H1 (cell line): Measurements from ENCODE around the gene ZNF423.

Experiments used
- BACH1 ChIP-seq: IDR thresholded peaks from 2 replicates; pipeline ENCODE4 v1.6.1; 2012; ENCODE audit warnings: low read length, improper control_type of control experiment
- BRCA1 ChIP-seq: IDR thresholded peaks from 2 replicates; pipeline ENCODE4 v1.6.1; 2012; ENCODE audit warnings: low read depth, low read length, improper control_type of control experiment
- CBX8 ChIP-seq: fragments of 300-800, 300-1000 bp; sonication (generic); IDR thresholded peaks from 2 replicates; pipeline ENCODE4 v1.7.1; 2016; ENCODE audit warnings: low read depth, low read length, borderline replicate concordance
- CHD2 ChIP-seq: IDR thresholded peaks from 2 replicates; pipeline ENCODE4 v1.6.1; 2012; ENCODE audit warnings: low read length, improper control_type of control experiment
- CTCF ChIP-seq, 3 experiments: IDR thresholded peaks; 1 replicate in 2 of 3; 2 replicates in 1 of 3; pipeline versions ENCODE4 v1.5.1 to v1.6.1; 2011; ENCODE audit warnings: low read length in 3 of 3, mild to moderate bottlenecking in 3 of 3, inconsistent platforms in 2 of 3, low read depth in 1 of 3, moderate library complexity in 1 of 3; ENCODE audit not compliant: insufficient read depth in 1 of 3; ENCODE audit errors: control extremely low read depth in 1 of 3
- EZH2 ChIP-seq: fragments of 200-600 bp; sonication (generic); IDR thresholded peaks from 2 replicates; pipeline ENCODE4 v1.7.1; 2012; ENCODE audit warnings: low read depth, mild to moderate bottlenecking, moderate library complexity, low read length, inconsistent platforms; ENCODE audit not compliant: severe bottlenecking
- MAFK ChIP-seq: IDR thresholded peaks from 2 replicates; pipeline ENCODE4 v1.6.1; 2012; ENCODE audit warnings: low read depth, mild to moderate bottlenecking, improper control_type of control experiment, low read length
- NRF1 ChIP-seq: IDR thresholded peaks from 2 replicates; pipeline ENCODE4 v1.6.1; 2011; ENCODE audit warnings: mild to moderate bottlenecking, low read depth, low read length, improper control_type of control experiment
- POLR2A ChIP-seq, 2 experiments: IDR thresholded peaks; 1 replicate in 1 of 2; 2 replicates in 1 of 2; pipeline ENCODE4 v1.6.1; 2011; ENCODE audit warnings: low read depth in 2 of 2, low read length in 2 of 2, mild to moderate bottlenecking in 2 of 2; ENCODE audit errors: control extremely low read depth in 1 of 2
- POLR2AphosphoS5 ChIP-seq: IDR thresholded peaks from 2 replicates; pipeline ENCODE4 v1.6.1; 2011; ENCODE audit warnings: low read depth, low read length
- RNF2 ChIP-seq: fragments of 200-900, 300-1000 bp; sonication (generic); IDR thresholded peaks from 2 replicates; pipeline ENCODE4 v1.7.1; 2016; ENCODE audit warnings: borderline replicate concordance, low read depth, mild to moderate bottlenecking, antibody characterized with exemption, low read length; ENCODE audit not compliant: poor library complexity, severe bottlenecking; ENCODE audit errors: missing control alignments
- SIN3A ChIP-seq, 2 experiments: IDR thresholded peaks in 1 of 2; conservative IDR thresholded peaks in 1 of 2; 2 replicates each; pipeline ENCODE4 v1.6.1; 2011 to 2012; ENCODE audit warnings: low read length in 2 of 2, improper control_type of control experiment in 1 of 2, low read depth in 1 of 2, mild to moderate bottlenecking in 1 of 2
- TCF12 ChIP-seq: IDR thresholded peaks from 2 replicates; pipeline ENCODE4 v1.6.1; 2011; ENCODE audit warnings: low read depth, mild to moderate bottlenecking, low read length
- ZNF274 ChIP-seq: IDR thresholded peaks from 2 replicates; pipeline ENCODE4 v1.7.0; 2012; ENCODE audit warnings: low read length, borderline replicate concordance; ENCODE audit errors: extremely low read depth

DNA sequence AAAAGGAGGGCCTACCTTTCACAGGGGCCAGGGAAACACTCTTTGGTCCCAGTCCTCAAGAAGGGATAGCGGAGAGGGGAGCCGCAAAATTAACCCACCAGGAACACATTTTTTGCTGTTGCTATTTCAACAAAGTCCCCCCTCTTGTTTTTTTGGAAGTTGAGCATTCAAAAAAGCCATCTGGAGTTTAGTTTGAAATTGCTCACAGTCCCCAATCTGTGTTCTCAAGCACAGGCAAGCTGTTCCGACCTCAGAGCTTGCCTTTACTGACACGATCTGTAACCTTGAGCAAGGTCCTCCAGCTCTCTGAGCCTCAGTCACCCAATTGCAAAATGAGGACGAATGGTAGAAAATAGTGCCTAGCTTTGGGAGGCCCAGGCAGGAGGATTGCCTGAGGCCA, 131.1 kb downstream of the ZNF423 start:
- no peak for TF ChIP-seq POLR2AphosphoS5
- no peak for TF ChIP-seq ZNF274
- TF ChIP-seq RNF2 = no peak
- no peak for TF ChIP-seq EZH2
- TF ChIP-seq SIN3A (conservative IDR thresholded peaks at IDR 0.05 in 1 of 2, IDR thresholded peaks at IDR 0.05 in 1 of 2; ENCODE audit: low read depth in 1 of 2, low read length in 2 of 2) = no peak
- no peak for TF ChIP-seq NRF1
- no peak for TF ChIP-seq TCF12
- TF ChIP-seq CTCF (IDR thresholded peaks at IDR 0.05; ENCODE audit: control extremely low read depth in 1 of 3, insufficient read depth in 1 of 3, low read depth in 1 of 3, low read length in 3 of 3) = no peak
- no peak for TF ChIP-seq CBX8
- TF ChIP-seq BRCA1 = no peak
- TF ChIP-seq MAFK = no peak
- TF ChIP-seq BACH1 = no peak
- no peak for TF ChIP-seq CHD2
- no peak for TF ChIP-seq POLR2A (IDR thresholded peaks at IDR 0.05; ENCODE audit: control extremely low read depth in 1 of 2, low read depth in 2 of 2, low read length in 2 of 2)
